ENCODE results near the gene MRPL42. TPM values are rescaled to one million over a fixed set of nuclear protein-coding genes. Genes with fewer than 3 reads are reported as not detected.
"Not testable (repeated sequence)": the region's sequence is repeated elsewhere in the genome, so short reads cannot be mapped to it uniquely, and the experiment has no call there.

Gene MRPL42
- total and polyA plus RNA-seq, 2 donors, result 30.6 to 83.2 TPM

GRCh38 chr12:93550748-93551611, 83.7 kb downstream of the MRPL42 start:
- WGBS, result 86% methylated on average over 11 of the region's 11 CpGs

GRCh38 chr12:93552427-93552826, 85.1 kb downstream of the MRPL42 start:
- DNase-seq (ENCODE audit: extremely low spot score), result no peak
- 72% methylated on average over 4 of the region's 4 CpGs for WGBS
- no peak overlapping the region for H3K4me3 ChIP-seq (ENCODE audit: low read depth, low read length)
- no peaks in the 10 kb centered on the region for H3K4me1 ChIP-seq (ENCODE audit: insufficient read depth)
- no peaks in the 10 kb centered on the region for H3K36me3 ChIP-seq (ENCODE audit: insufficient read depth)
- H3K27ac ChIP-seq (ENCODE audit: low read depth), result no peak overlapping the region

More at GRCh38 chr12:93550748-93551611, 83.7 kb downstream of the MRPL42 start:
- DNase-seq (ENCODE audit: extremely low spot score), result no peak
- Histone ChIP-seq H3K4me1 (ENCODE audit: insufficient read depth) (no peaks in the 10 kb centered on the region), H3K27ac (ENCODE audit: low read depth) (no peak overlapping the region), H3K36me3 (ENCODE audit: insufficient read depth) (no peaks in the 10 kb centered on the region), H3K4me3 (ENCODE audit: low read depth, low read length) (no peak overlapping the region)

- not testable (repeated sequence) for H3K36me3 ChIP-seq (ENCODE audit: insufficient read depth); H3K27ac ChIP-seq (ENCODE audit: low read depth); H3K4me3 ChIP-seq (ENCODE audit: low read depth, low read length); H3K4me1 ChIP-seq (ENCODE audit: insufficient read depth); DNase-seq (ENCODE audit: extremely low spot score)
Measured at GRCh38 chr12:93557879-93558278, 90.6 kb downstream of the MRPL42 start.

- whole genome bisulfite sequencing, result 96% methylated on average over 1 of the region's 1 CpG
- not testable (repeated sequence) for H3K27ac ChIP-seq (ENCODE audit: low read depth); H3K4me3 ChIP-seq (ENCODE audit: low read depth, low read length); H3K36me3 ChIP-seq (ENCODE audit: insufficient read depth); H3K4me1 ChIP-seq (ENCODE audit: insufficient read depth); DNase-seq (ENCODE audit: extremely low spot score)
Measured at GRCh38 chr12:93558685-93559084, 91.4 kb downstream of the MRPL42 start.

GRCh38 chr12:93563807-93564538, 96.7 kb downstream of the MRPL42 start:
- no peak overlapping the region for H3K27ac ChIP-seq (ENCODE audit: low read depth)
- H3K4me1 ChIP-seq (ENCODE audit: insufficient read depth), result no peaks in the 10 kb centered on the region
- DNase-seq (ENCODE audit: extremely low spot score), result no peak
- WGBS, result 70% methylated on average over 6 of the region's 6 CpGs
- no peaks in the 10 kb centered on the region for H3K36me3 ChIP-seq (ENCODE audit: insufficient read depth)
- H3K4me3 ChIP-seq (ENCODE audit: low read depth, low read length), result no peak overlapping the region

- H3K4me1 ChIP-seq (ENCODE audit: insufficient read depth), result no peaks in the 10 kb centered on the region
- no peak for DNase-seq (ENCODE audit: extremely low spot score)
- no peak overlapping the region for H3K4me3 ChIP-seq (ENCODE audit: low read depth, low read length)
- H3K36me3 ChIP-seq (ENCODE audit: insufficient read depth), result no peaks in the 10 kb centered on the region
- no peak overlapping the region for H3K27ac ChIP-seq (ENCODE audit: low read depth)
- WGBS, result 95% methylated on average over 3 of the region's 3 CpGs
Measured at GRCh38 chr12:93565760-93566159, 98.4 kb downstream of the MRPL42 start.

Small RNA genes within 50 kb of the gene (small RNA-seq; reads per million reads assigned to genes)
- not detected for gene RF00019

Other genes with a start within 250 kb of the MRPL42 start
- 103 TPM for gene NUDT4, start 89.6 kb upstream of the MRPL42 start, total RNA-seq
- 46.4 TPM for gene NUDT4, start 89.6 kb upstream of the MRPL42 start, polyA plus RNA-seq
- gene UBE2N, start 25.6 kb upstream of the MRPL42 start, total RNA-seq, result 132 TPM
- 64.5 TPM for gene UBE2N, start 25.6 kb upstream of the MRPL42 start, polyA plus RNA-seq
- 57.7 TPM for gene SOCS2, start 105.2 kb downstream of the MRPL42 start, total RNA-seq
- gene SOCS2, start 105.2 kb downstream of the MRPL42 start, polyA plus RNA-seq, result 67.9 TPM
- gene CRADD, start 209.9 kb downstream of the MRPL42 start, total RNA-seq, result 22.7 TPM
- 29.6 TPM for gene CRADD, start 209.9 kb downstream of the MRPL42 start, polyA plus RNA-seq